HuH-7 (cell line): Measurements from ENCODE around the gene GRK4.
A peak's percentile ranks its signal among the peaks of the same experiment; 100 is the strongest.

Source experiments
- DNase-seq: peaks from one replicate; pipeline ENCODE4 v3.0.0; 2011; ENCODE audit warnings: low spot score

The GRK4 gene

GRCh38 chr4:3071811-3072210 is 108.4 kb downstream of the GRK4 start:
- DNase-seq, result no peak

GRCh38 chr4:3073158-3074077 is 110.0 kb downstream of the GRK4 start:
- no peak for DNase-seq

GRCh38 chr4:3074078-3074845 is 110.9 kb downstream of the GRK4 start, which contains the start of the genes HTT and HTT-AS:
TSS of gene HTT (plus strand) at chr4:3074681. CDS start at chr4:3074826, 145 bp downstream.
TSS of gene HTT-AS (minus strand) at chr4:3074538.
- peak; percentile 91 for DNase-seq

DNA sequence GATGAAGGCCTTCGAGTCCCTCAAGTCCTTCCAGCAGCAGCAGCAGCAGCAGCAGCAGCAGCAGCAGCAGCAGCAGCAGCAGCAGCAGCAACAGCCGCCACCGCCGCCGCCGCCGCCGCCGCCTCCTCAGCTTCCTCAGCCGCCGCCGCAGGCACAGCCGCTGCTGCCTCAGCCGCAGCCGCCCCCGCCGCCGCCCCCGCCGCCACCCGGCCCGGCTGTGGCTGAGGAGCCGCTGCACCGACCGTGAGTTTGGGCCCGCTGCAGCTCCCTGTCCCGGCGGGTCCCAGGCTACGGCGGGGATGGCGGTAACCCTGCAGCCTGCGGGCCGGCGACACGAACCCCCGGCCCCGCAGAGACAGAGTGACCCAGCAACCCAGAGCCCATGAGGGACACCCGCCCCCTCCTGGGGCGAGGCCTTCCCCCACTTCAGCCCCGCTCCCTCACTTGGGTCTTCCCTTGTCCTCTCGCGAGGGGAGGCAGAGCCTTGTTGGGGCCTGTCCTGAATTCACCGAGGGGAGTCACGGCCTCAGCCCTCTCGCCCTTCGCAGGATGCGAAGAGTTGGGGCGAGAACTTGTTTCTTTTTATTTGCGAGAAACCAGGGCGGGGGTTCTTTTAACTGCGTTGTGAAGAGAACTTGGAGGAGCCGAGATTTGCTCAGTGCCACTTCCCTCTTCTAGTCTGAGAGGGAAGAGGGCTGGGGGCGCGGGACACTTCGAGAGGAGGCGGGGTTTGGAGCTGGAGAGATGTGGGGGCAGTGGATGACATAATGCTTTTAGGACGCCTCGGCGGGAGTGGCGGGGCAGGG is 111.7 kb downstream of the GRK4 start:
- peak; percentile 56 for DNase-seq

DNA sequence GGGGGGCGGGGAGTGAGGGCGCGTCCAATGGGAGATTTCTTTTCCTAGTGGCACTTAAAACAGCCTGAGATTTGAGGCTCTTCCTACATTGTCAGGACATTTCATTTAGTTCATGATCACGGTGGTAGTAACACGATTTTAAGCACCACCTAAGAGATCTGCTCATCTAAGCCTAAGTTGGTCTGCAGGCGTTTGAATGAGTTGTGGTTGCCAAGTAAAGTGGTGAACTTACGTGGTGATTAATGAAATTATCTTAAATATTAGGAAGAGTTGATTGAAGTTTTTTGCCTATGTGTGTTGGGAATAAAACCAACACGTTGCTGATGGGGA is 112.2 kb downstream of the GRK4 start:
- no peak for DNase-seq

- DNase-seq, result no peak
These were observed 114.4 kb downstream of the GRK4 start for GRCh38 chr4:3077796-3078195.

DNA sequence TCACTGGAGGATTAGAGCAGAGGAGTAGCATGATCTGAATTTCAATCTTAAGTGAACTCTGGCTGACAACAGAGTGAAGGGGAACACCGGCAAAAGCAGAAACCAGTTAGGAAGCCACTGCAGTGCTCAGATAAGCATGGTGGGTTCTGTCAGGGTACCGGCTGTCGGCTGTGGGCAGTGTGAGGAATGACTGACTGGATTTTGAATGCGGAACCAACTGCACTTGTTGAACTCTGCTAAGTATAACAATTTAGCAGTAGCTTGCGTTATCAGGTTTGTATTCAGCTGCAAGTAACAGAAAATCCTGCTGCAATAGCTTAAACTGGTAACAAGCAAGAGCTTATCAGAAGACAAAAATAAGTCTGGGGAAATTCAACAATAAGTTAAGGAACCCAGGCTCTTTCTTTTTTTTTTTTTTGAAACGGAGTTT is 116.3 kb downstream of the GRK4 start:
- no peak for DNase-seq

- no peak for DNase-seq
These were observed 119.6 kb downstream of the GRK4 start for GRCh38 chr4:3082925-3083515.

GRCh38 chr4:3083732-3084131 is 120.4 kb downstream of the GRK4 start:
- DNase-seq, result no peak

- no peak for DNase-seq
These were observed 122.7 kb downstream of the GRK4 start for GRCh38 chr4:3085948-3086670.

DNA sequence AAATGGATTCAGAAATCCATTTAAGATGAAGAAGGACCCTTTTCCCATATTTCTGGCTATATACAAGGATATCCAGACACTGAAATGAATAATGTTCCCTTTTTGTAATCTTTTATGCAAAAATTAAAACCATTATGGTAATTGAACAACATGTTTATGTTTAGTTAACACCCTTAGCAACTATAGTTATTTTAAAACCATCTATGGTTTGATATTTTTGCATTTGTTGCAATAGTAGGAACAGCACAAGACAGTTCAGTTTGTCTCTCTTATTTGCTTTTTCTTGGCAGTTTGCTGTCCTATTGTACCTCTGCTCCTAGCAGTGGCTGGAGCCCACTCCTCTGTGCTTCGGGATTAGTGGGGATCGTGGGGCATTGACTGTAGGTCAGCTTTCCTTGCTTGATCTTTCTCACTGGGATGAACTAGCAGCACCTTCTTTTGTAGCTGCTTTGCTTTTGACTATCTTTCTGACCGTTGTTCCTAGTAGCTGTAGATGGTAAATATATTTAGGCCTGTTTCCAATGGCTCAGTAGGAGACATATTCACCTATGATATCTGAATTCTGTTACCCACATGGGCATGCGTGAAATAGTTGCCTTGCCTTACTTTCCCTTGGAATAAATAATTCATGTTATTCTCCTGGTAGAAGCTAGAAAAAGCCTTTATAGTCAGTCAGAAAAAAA is 123.9 kb downstream of the GRK4 start:
- no peak for DNase-seq
